ENCODE data around the gene KCNQ1. TPM values are rescaled to one million over a fixed set of nuclear protein-coding genes. Genes with fewer than 3 reads are reported as not detected.

The KCNQ1 gene
- total and polyA plus RNA-seq, 2 experiments from 2014 or later, result 0.45 to 0.87 TPM

GRCh38 chr11:2693271-2694261 lies 248.8 kb downstream of the KCNQ1 start (continued):
- TF ChIP-seq, protein P1, sequence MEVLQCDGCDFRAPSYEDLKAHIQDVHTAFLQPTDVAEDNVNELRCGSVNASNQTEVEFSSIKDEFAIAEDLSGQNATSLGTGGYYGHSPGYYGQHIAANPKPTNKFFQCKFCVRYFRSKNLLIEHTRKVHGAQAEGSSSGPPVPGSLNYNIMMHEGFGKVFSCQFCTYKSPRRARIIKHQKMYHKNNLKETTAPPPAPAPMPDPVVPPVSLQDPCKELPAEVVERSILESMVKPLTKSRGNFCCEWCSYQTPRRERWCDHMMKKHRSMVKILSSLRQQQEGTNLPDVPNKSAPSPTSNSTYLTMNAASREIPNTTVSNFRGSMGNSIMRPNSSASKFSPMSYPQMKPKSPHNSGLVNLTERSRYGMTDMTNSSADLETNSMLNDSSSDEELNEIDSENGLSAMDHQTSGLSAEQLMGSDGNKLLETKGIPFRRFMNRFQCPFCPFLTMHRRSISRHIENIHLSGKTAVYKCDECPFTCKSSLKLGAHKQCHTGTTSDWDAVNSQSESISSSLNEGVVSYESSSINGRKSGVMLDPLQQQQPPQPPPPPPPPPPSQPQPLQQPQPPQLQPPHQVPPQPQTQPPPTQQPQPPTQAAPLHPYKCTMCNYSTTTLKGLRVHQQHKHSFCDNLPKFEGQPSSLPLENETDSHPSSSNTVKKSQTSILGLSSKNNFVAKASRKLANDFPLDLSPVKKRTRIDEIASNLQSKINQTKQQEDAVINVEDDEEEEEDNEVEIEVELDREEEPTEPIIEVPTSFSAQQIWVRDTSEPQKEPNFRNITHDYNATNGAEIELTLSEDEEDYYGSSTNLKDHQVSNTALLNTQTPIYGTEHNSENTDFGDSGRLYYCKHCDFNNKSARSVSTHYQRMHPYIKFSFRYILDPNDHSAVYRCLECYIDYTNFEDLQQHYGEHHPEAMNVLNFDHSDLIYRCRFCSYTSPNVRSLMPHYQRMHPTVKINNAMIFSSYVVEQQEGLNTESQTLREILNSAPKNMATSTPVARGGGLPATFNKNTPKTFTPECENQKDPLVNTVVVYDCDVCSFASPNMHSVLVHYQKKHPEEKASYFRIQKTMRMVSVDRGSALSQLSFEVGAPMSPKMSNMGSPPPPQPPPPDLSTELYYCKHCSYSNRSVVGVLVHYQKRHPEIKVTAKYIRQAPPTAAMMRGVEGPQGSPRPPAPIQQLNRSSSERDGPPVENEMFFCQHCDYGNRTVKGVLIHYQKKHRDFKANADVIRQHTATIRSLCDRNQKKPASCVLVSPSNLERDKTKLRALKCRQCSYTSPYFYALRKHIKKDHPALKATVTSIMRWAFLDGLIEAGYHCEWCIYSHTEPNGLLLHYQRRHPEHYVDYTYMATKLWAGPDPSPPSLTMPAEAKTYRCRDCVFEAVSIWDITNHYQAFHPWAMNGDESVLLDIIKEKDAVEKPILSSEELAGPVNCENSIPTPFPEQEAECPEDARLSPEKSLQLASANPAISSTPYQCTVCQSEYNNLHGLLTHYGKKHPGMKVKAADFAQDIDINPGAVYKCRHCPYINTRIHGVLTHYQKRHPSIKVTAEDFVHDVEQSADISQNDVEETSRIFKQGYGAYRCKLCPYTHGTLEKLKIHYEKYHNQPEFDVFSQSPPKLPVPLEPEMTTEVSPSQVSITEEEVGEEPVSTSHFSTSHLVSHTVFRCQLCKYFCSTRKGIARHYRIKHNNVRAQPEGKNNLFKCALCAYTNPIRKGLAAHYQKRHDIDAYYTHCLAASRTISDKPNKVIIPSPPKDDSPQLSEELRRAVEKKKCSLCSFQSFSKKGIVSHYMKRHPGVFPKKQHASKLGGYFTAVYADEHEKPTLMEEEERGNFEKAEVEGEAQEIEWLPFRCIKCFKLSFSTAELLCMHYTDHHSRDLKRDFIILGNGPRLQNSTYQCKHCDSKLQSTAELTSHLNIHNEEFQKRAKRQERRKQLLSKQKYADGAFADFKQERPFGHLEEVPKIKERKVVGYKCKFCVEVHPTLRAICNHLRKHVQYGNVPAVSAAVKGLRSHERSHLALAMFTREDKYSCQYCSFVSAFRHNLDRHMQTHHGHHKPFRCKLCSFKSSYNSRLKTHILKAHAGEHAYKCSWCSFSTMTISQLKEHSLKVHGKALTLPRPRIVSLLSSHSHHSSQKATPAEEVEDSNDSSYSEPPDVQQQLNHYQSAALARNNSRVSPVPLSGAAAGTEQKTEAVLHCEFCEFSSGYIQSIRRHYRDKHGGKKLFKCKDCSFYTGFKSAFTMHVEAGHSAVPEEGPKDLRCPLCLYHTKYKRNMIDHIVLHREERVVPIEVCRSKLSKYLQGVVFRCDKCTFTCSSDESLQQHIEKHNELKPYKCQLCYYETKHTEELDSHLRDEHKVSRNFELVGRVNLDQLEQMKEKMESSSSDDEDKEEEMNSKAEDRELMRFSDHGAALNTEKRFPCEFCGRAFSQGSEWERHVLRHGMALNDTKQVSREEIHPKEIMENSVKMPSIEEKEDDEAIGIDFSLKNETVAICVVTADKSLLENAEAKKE (CRISPR knock-in tag; IDR thresholded peaks at IDR 0.05), result peak; percentile 87

DNA sequence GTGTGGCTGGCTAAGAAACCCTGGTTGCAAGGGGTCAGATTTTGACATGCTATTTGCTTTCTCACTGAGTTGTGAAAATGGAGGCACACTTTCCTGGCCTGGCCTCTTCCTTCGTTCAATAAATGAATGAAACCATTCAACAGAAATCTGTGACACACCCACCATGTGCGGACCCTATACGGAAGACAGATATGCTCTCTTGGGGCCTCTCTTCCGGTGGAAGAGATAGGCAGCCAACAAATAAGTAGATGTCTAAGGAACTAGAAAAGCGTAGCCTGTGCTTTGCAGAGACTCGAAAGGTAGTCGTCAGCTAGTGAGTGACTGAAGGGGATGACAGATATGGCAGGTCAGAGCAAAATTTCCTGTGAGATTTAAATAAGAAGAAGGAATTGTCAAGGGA lies 249.7 kb downstream of the KCNQ1 start:
- Mint-ChIP-seq H3K9me3 (peaks cover 11% of the 10 kb centered on the region), H3K4me1 (peaks cover 84% of the 10 kb centered on the region), H3K36me3 (ENCODE audit: low read depth) (peaks cover 41% of the 10 kb centered on the region), H3K4me3 (peak overlapping the region; percentile 55; the same call in 1 of the 3 replicates), H3K27ac (peak overlapping the region; percentile 11), H3K27me3 (ENCODE audit: insufficient read depth, low read depth, poor library complexity) (peaks cover 31% of the 10 kb centered on the region)
- H3K4me3 ChIP-seq, result peak overlapping the region; percentile 38; the same call in 1 of the 2 replicates
- H3K4me2 ChIP-seq, result peak overlapping the region; percentile 82
- 0 out of 2 replicates have a peak, but pooled peaks cover 4% of the 10 kb centered on the region for H3K27me3 ChIP-seq (ENCODE audit: insufficient read depth)
- DNase-seq (ENCODE audit: low spot score) (no peak), ATAC-seq (no peak)
- H3K79me2 ChIP-seq (replicated peaks; ENCODE audit: insufficient read depth), result peaks cover 87% of the 10 kb centered on the region
- no peaks in the 10 kb centered on the region for H3K9me2 ChIP-seq (ENCODE audit: insufficient read depth)
- H3K4me1 ChIP-seq (ENCODE audit: insufficient read depth), result peaks cover 71% of the 10 kb centered on the region
- H3K36me3 ChIP-seq (ENCODE audit: insufficient read depth), result no peaks in the 10 kb centered on the region
- peak overlapping the region; percentile 95 for H3K27ac ChIP-seq (ENCODE audit: low read depth)
- peaks cover 10% of the 10 kb centered on the region for H4K20me1 ChIP-seq (replicated peaks; ENCODE audit: insufficient read depth)
- H2AFZ ChIP-seq, result no peak overlapping the region
- peaks cover 13% of the 10 kb centered on the region for H3F3A ChIP-seq (replicated peaks; ENCODE audit: low read depth)
- no peak for TF ChIP-seq ZNF114 (CRISPR knock-in tag; IDR thresholded peaks at IDR 0.05)
- TF ChIP-seq EZH2phosphoT487 (IDR thresholded peaks at IDR 0.05; ENCODE audit: unreplicated experiment), result no peak
- TF ChIP-seq POLR2AphosphoS5 (IDR thresholded peaks at IDR 0.05; ENCODE audit: low read depth), result no peak
- no peak for TF ChIP-seq CREB1 (CRISPR knock-in tag; IDR thresholded peaks at IDR 0.05; ENCODE audit: low read depth)
- TF ChIP-seq STAT1 (IDR thresholded peaks at IDR 0.05; ENCODE audit: unreplicated experiment), result no peak
- TF ChIP-seq CTCF (conservative IDR thresholded peaks at IDR 0.05; ENCODE audit: low read depth in 2 of 2), result no peak
- no peak for TF ChIP-seq JUNB (IDR thresholded peaks at IDR 0.05; ENCODE audit: unreplicated experiment)
- no peak for TF ChIP-seq EZH2 (IDR thresholded peaks at IDR 0.05; ENCODE audit: low read depth, unreplicated experiment)
- no peak for TF ChIP-seq REST (IDR thresholded peaks at IDR 0.05; ENCODE audit: unreplicated experiment)

Measured in GM23338 (cell line).